ENCODE measurements around the gene NRTN. TPM values are rescaled to one million over a fixed set of nuclear protein-coding genes. Genes with fewer than 3 reads are reported as not detected.
"Not testable (repeated sequence)": the region's sequence is repeated elsewhere in the genome, so short reads cannot be mapped to it uniquely, and the experiment has no call there.

NRTN gene
- total RNA-seq, 1 experiment from 2014 or later = 1.9 TPM

GRCh38 chr19:5870986-5871394 lies 66.1 kb downstream of the NRTN start:
- no peaks in the 10 kb centered on the region for H3K79me2 ChIP-seq (ENCODE audit: low read depth)
- H3F3A ChIP-seq (ENCODE audit: insufficient read depth, low read depth) = no peaks in the 10 kb centered on the region; the same call in 1 of the 2 replicates
- H3K9me2 ChIP-seq (ENCODE audit: insufficient read depth) = no peaks in the 10 kb centered on the region
- H3K4me2 ChIP-seq = no peak overlapping the region
- H3K27me3 ChIP-seq (ENCODE audit: insufficient read depth, low read depth) = no peaks in the 10 kb centered on the region
- H3K4me1 ChIP-seq (replicated peaks; ENCODE audit: insufficient read depth) = no peaks in the 10 kb centered on the region
- H3K4me3 ChIP-seq = no peak overlapping the region
- H3K9me3 ChIP-seq (ENCODE audit: insufficient read depth, low read depth) = no peaks in the 10 kb centered on the region
- H3K27ac ChIP-seq = no peak overlapping the region
- no TSS peak for BruUV-seq (replicated peaks)
- CTCF ChIA-PET = no interaction called here
- no peak overlapping the region for H2AFZ ChIP-seq
- DNase-seq = no peak
- intact Hi-C loops (cut with micrococcal nuclease; ENCODE audit: unreplicated experiment) = no loop called here
- TF ChIP-seq CTCF (conservative IDR thresholded peaks at IDR 0.05) (no peak), EZH2 (IDR thresholded peaks at IDR 0.05; ENCODE audit: low read depth) (no peak)
- no peaks in the 10 kb centered on the region for H4K20me1 ChIP-seq (ENCODE audit: insufficient read depth)
- no peaks in the 10 kb centered on the region for H3K36me3 ChIP-seq (ENCODE audit: low read depth)
- POLR2A ChIA-PET (ENCODE audit: unreplicated experiment) = no interaction called here

- intact Hi-C loops (cut with micrococcal nuclease; ENCODE audit: unreplicated experiment) = no loop called here
- no peak for DNase-seq
These were observed 68.8 kb downstream of the NRTN start for GRCh38 chr19:5873617-5874199.

GRCh38 chr19:5874496-5874895 lies 69.6 kb downstream of the NRTN start:
- CTCF ChIA-PET = not testable (repeated sequence)

More at GRCh38 chr19:5873617-5874199, 68.8 kb downstream of the NRTN start:
- Histone ChIP-seq H3F3A (ENCODE audit: insufficient read depth, low read depth) (no peaks in the 10 kb centered on the region; the same call in 1 of the 2 replicates), H3K4me2 (no peak overlapping the region), H3K27ac (no peak overlapping the region), H3K4me3 (no peak overlapping the region), H3K9me3 (ENCODE audit: insufficient read depth, low read depth) (no peaks in the 10 kb centered on the region), H3K79me2 (ENCODE audit: low read depth) (no peaks in the 10 kb centered on the region), H3K27me3 (ENCODE audit: insufficient read depth, low read depth) (no peaks in the 10 kb centered on the region), H2AFZ (no peak overlapping the region), H3K9me2 (ENCODE audit: insufficient read depth) (no peaks in the 10 kb centered on the region), H3K4me1 (replicated peaks; ENCODE audit: insufficient read depth) (no peaks in the 10 kb centered on the region), H3K36me3 (ENCODE audit: low read depth) (no peaks in the 10 kb centered on the region), H4K20me1 (ENCODE audit: insufficient read depth) (no peaks in the 10 kb centered on the region)
- POLR2A ChIA-PET (ENCODE audit: unreplicated experiment) = interaction anchor here (0.5 kb wide), 1 partner anchor 153 kb away, joined by 19 read pairs; no protein-coding TSS in a partner anchor
- no peak for TF ChIP-seq CTCF (conservative IDR thresholded peaks at IDR 0.05)
- no TSS peak for BruUV-seq (replicated peaks)
- CTCF ChIA-PET = no interaction called here

GRCh38 chr19:5877427-5877826 lies 72.6 kb downstream of the NRTN start:
- H3K4me3 ChIP-seq = no peak overlapping the region
- H4K20me1 ChIP-seq (ENCODE audit: insufficient read depth) = no peaks in the 10 kb centered on the region
- POLR2A ChIA-PET (ENCODE audit: unreplicated experiment) = no interaction called here
- H3K9me3 ChIP-seq (ENCODE audit: insufficient read depth, low read depth) = no peaks in the 10 kb centered on the region
- H3K9me2 ChIP-seq (ENCODE audit: insufficient read depth) = no peaks in the 10 kb centered on the region
- no peak overlapping the region for H3K27ac ChIP-seq
- H3K4me1 ChIP-seq (replicated peaks; ENCODE audit: insufficient read depth) = no peaks in the 10 kb centered on the region
- no peaks in the 10 kb centered on the region for H3K79me2 ChIP-seq (ENCODE audit: low read depth)
- CTCF ChIA-PET = no interaction called here
- no peaks in the 10 kb centered on the region for H3K27me3 ChIP-seq (ENCODE audit: insufficient read depth, low read depth)
- no peaks in the 10 kb centered on the region; the same call in 1 of the 2 replicates for H3F3A ChIP-seq (ENCODE audit: insufficient read depth, low read depth)
- DNase-seq = no peak
- no peaks in the 10 kb centered on the region for H3K36me3 ChIP-seq (ENCODE audit: low read depth)
- BruUV-seq (replicated peaks) = no TSS peak
- no peak for TF ChIP-seq EZH2 (IDR thresholded peaks at IDR 0.05; ENCODE audit: low read depth)
- no peak for TF ChIP-seq CTCF (conservative IDR thresholded peaks at IDR 0.05)
- no peak overlapping the region for H2AFZ ChIP-seq
- intact Hi-C loops (cut with micrococcal nuclease; ENCODE audit: unreplicated experiment) = no loop called here
- no peak overlapping the region for H3K4me2 ChIP-seq

More at GRCh38 chr19:5874496-5874895, 69.6 kb downstream of the NRTN start:
- H3F3A ChIP-seq (ENCODE audit: insufficient read depth, low read depth); intact Hi-C loops (cut with micrococcal nuclease; ENCODE audit: unreplicated experiment); H3K4me2 ChIP-seq; H3K27me3 ChIP-seq (ENCODE audit: insufficient read depth, low read depth); H3K4me3 ChIP-seq; H3K9me2 ChIP-seq (ENCODE audit: insufficient read depth); H4K20me1 ChIP-seq (ENCODE audit: insufficient read depth); H3K79me2 ChIP-seq (ENCODE audit: low read depth); H3K9me3 ChIP-seq (ENCODE audit: insufficient read depth, low read depth); H3K4me1 ChIP-seq (replicated peaks; ENCODE audit: insufficient read depth); H3K27ac ChIP-seq; H2AFZ ChIP-seq; BruUV-seq (replicated peaks); H3K36me3 ChIP-seq (ENCODE audit: low read depth); DNase-seq: not testable (repeated sequence)
- POLR2A ChIA-PET (ENCODE audit: unreplicated experiment) = interaction anchor here (0.5 to 0.7 kb wide), 2 partner anchors 75 to 153 kb away, joined by 4 to 19 read pairs; no protein-coding TSS in a partner anchor
